H54 (cell line): Measurements from ENCODE around the gene ADGRD1.

ENCODE experiments used
- DNase-seq: peaks from one replicate; pipeline ENCODE4 v3.0.0; 2011; ENCODE audit warnings: low spot score, mixed read lengths; ENCODE audit not compliant: insufficient read length
- FAIRE-seq: peaks from 3 replicates; lab custom pipeline; 2011; peaks lifted over from hg19 to GRCh38; lab: Jason Lieb, UNC
- POLR2A ChIP-seq: IDR thresholded peaks from 2 replicates; pipeline ENCODE4 v1.6.1; 2011; ENCODE audit warnings: low read depth, mild to moderate bottlenecking, low read length

ADGRD1 gene

DNA sequence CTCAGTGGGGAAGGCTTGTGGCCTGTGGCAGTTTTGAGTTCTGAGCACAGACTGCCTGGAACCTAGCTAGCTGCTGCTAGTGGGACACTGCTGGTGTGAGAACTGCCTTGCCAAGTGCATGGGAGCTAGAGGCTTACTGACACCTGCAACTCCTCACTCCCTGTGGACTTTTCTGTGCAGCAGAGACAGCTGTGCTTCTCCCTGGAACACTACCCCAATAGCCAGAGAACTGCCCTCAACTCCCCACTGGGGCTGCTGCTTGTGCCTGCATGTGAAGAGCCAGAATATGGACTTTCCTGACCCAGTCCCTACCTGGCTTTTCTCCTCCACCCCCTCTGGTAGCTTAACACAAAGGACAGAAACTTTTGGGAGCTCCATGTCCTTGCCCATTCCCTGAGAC is 222.6 kb downstream of the ADGRD1 start:
- TF ChIP-seq POLR2A = no peak
- DNase-seq (no peak), FAIRE-seq (no peak)

DNA sequence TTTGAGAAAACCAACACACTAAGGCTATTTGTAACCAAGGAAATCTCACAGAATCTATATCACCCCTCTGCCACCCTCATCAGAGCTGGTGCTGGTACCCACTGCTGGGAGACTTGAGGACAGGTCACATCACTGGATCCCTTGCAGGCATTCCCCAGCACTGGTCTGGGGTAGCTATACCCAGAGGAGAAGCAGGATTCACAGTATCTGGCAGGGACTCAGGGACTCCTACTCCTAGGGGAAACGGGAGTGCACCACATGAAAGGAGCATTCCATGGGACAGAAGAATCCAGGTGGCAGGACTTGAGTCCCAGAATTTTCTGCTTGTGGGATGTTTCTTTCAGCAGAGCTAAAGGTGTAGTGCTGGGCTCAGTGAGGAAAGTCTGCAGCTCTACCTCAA is 223.2 kb downstream of the ADGRD1 start:
- TF ChIP-seq POLR2A = no peak
- DNase-seq = no peak
- FAIRE-seq = no peak

GRCh38 chr12:131177599-131177998 is 223.9 kb downstream of the ADGRD1 start:
- no peak for TF ChIP-seq POLR2A
- FAIRE-seq (no peak), DNase-seq (no peak)

DNA sequence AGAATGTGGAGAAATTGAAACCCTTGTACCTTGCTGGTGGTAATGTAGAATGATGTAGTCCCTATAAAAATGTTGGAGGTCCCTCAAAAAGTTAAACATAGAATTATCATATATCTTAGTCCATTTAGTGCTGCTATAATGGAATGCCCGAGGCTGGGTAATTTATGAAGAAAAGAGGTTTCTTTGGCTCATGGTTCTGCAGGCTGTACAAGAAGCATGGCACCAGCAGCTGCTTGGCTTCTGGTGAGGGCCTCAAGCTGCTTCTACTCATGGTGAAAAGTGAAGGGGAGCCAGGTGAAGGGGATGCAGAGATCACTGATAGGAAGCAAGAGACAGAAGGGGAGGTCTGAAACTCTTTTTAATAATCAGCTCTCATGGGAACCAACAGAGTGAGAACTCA is 233.9 kb downstream of the ADGRD1 start:
- FAIRE-seq = no peak
- no peak for TF ChIP-seq POLR2A
- no peak for DNase-seq

GRCh38 chr12:131188131-131189050 is 234.7 kb downstream of the ADGRD1 start:
- FAIRE-seq (no peak), DNase-seq (no peak)
- TF ChIP-seq POLR2A = no peak

GRCh38 chr12:131189781-131190180 is 236.1 kb downstream of the ADGRD1 start:
- DNase-seq = no peak
- FAIRE-seq = no peak

GRCh38 chr12:131190965-131191364 is 237.3 kb downstream of the ADGRD1 start:
- no peak for TF ChIP-seq POLR2A
- DNase-seq = no peak
- no peak for FAIRE-seq

More at GRCh38 chr12:131189781-131190180, 236.1 kb downstream of the ADGRD1 start:
- no peak for TF ChIP-seq POLR2A
